Endothelial cell of umbilical vein (primary cell): ENCODE results near the gene FOXN1. TPM values are rescaled to one million over a fixed set of nuclear protein-coding genes. Genes with fewer than 3 reads are reported as not detected.

ENCODE experiments used
- BruUV-seq: library from RNA; stranded (reverse); fragments of 400-500 nt; replicated peaks from 2 replicates; lab custom pipeline; 2021; lab: Mats Ljungman, UMichigan
- CTCF ChIA-PET: fragments of 300-600, 350-600 bp; sonication (Branson Sonifier 250); formaldehyde crosslinking; loops from one replicate; lab custom pipeline; 2021; ENCODE audit warnings: antibody characterized with exemption, inconsistent platforms; lab: Charles Lee
- POLR2A ChIA-PET: fragments of 300-600, 350-600 bp; sonication (Branson Sonifier 250); formaldehyde crosslinking; loops from one replicate; lab custom pipeline; 2021; ENCODE audit warnings: antibody characterized with exemption, inconsistent platforms; lab: Charles Lee
- DNase-seq: peaks from one replicate; pipeline ENCODE4 v3.0.0-alpha.2; 2011; ENCODE audit warnings: low read depth, low spot score
- FAIRE-seq: peaks from 2 replicates; lab custom pipeline; 2011; peaks lifted over from hg19 to GRCh38; lab: Jason Lieb, UNC
- H2AFZ ChIP-seq: 2 replicates; pipeline ENCODE4 v1.6.0; 2012; ENCODE audit warnings: low read depth, low read length, control low read depth, inconsistent platforms
- H3K27ac ChIP-seq: 2 replicates; pipeline ENCODE4 v1.5.1; 2011; ENCODE audit warnings: low read depth, mild to moderate bottlenecking, control low read depth, low read length, moderate library complexity; ENCODE audit not compliant: insufficient read depth
- H3K27me3 ChIP-seq, 2 experiments: 2 replicates each; pipeline versions ENCODE4 v1.6.0 to v1.6.1; 2011; ENCODE audit warnings: low read length in 2 of 2, mixed read lengths in 1 of 2; ENCODE audit not compliant: control insufficient read depth in 2 of 2, insufficient read depth in 2 of 2
- H3K36me3 ChIP-seq, 2 experiments: 2 replicates in 1 of 2; 3 replicates in 1 of 2; pipeline ENCODE4 v1.5.1; 2011; ENCODE audit warnings: low read length in 2 of 2, mild to moderate bottlenecking in 1 of 2, moderate library complexity in 1 of 2; ENCODE audit not compliant: control insufficient read depth in 2 of 2, insufficient read depth in 2 of 2; ENCODE audit errors: extremely low read depth in 1 of 2
- H3K4me1 ChIP-seq: 3 replicates; pipeline ENCODE4 v1.5.1; 2011; ENCODE audit warnings: mild to moderate bottlenecking, low read length; ENCODE audit not compliant: control insufficient read depth, insufficient read depth; ENCODE audit errors: extremely low read depth
- H3K4me2 ChIP-seq: 2 replicates; pipeline ENCODE4 v1.6.1; 2011; ENCODE audit warnings: low read length, control low read depth, mixed read lengths; ENCODE audit not compliant: insufficient read depth
- H3K4me3 ChIP-seq, 3 experiments: fragments of 200-600 bp in 1 of 3; sonication (generic), shearing (Covaris generic) in 1 of 3; replicated peaks in 1 of 3; 2 replicates each; pipeline ENCODE4 v1.5.1; 2011 to 2016; ENCODE audit warnings: control low read depth in 3 of 3, low read length in 3 of 3, mild to moderate bottlenecking in 2 of 3, inconsistent platforms in 1 of 3, low read depth in 1 of 3, moderate library complexity in 1 of 3; ENCODE audit not compliant: insufficient read depth in 1 of 3
- H3K79me2 ChIP-seq: 2 replicates; pipeline ENCODE4 v1.6.0; 2012; ENCODE audit warnings: low read length, inconsistent platforms; ENCODE audit not compliant: control insufficient read depth, insufficient read depth
- H3K9ac ChIP-seq: replicated peaks from 2 replicates; pipeline ENCODE3; 2011; ENCODE audit warnings: low read length, control low read depth; ENCODE audit not compliant: insufficient read depth; ENCODE audit errors: extremely low read depth
- H3K9me1 ChIP-seq: replicated peaks from 3 replicates; pipeline ENCODE4 v1.6.0; 2011; ENCODE audit warnings: mild to moderate bottlenecking, low read length; ENCODE audit not compliant: control insufficient read depth, insufficient read depth; ENCODE audit errors: extremely low read depth
- H3K9me3 ChIP-seq: replicated peaks from 2 replicates; pipeline ENCODE4 v1.5.1; 2012; ENCODE audit warnings: low read length, inconsistent platforms; ENCODE audit not compliant: control insufficient read depth, insufficient read depth
- H4K20me1 ChIP-seq: replicated peaks from 2 replicates; pipeline ENCODE3; 2011; ENCODE audit warnings: mild to moderate bottlenecking, low read length; ENCODE audit not compliant: control insufficient read depth, insufficient read depth; ENCODE audit errors: extremely low read depth
- CTCF ChIP-seq, 2 donors: IDR thresholded peaks; 1 replicate in 1 of 2; 2 replicates in 1 of 2; pipeline ENCODE4 v1.5.1; 2011; ENCODE audit warnings: low read length in 2 of 2, mild to moderate bottlenecking in 2 of 2, moderate library complexity in 2 of 2, control low read depth in 1 of 2, inconsistent platforms in 1 of 2, low read depth in 1 of 2; ENCODE audit not compliant: insufficient read depth in 1 of 2; ENCODE audit errors: extremely low read depth in 1 of 2
- EZH2 ChIP-seq: IDR thresholded peaks from 2 replicates; pipeline ENCODE4 v1.6.1; 2012; ENCODE audit warnings: borderline replicate concordance, low read depth, mild to moderate bottlenecking, moderate library complexity, low read length, inconsistent platforms; ENCODE audit not compliant: severe bottlenecking
- FOS ChIP-seq: IDR thresholded peaks from 2 replicates; pipeline ENCODE4 v1.6.1; 2011; ENCODE audit warnings: mild to moderate bottlenecking, low read length, moderate library complexity, borderline replicate concordance; ENCODE audit not compliant: insufficient read depth
- GATA2 ChIP-seq: IDR thresholded peaks from 2 replicates; pipeline ENCODE4 v1.7.0; 2011; ENCODE audit warnings: low read depth, mild to moderate bottlenecking, moderate library complexity, mixed read lengths, low read length; ENCODE audit not compliant: insufficient read length, insufficient read depth
- JUN ChIP-seq: IDR thresholded peaks from 2 replicates; pipeline ENCODE4 v1.6.1; 2011; ENCODE audit warnings: borderline replicate concordance, low read depth; ENCODE audit not compliant: insufficient read length, insufficient read depth
- MYC ChIP-seq: IDR thresholded peaks from one replicate; pipeline ENCODE4 v1.6.1; 2011; ENCODE audit warnings: mild to moderate bottlenecking, low read depth, low read length
- POLR2A ChIP-seq: IDR thresholded peaks from 2 replicates; pipeline ENCODE4 v1.6.1; 2012; ENCODE audit warnings: low read depth, mild to moderate bottlenecking, control low read depth, low read length
- POLR2AphosphoS5 ChIP-seq: IDR thresholded peaks from 2 replicates; pipeline ENCODE4 v1.6.1; 2012; ENCODE audit warnings: low read depth, mild to moderate bottlenecking, control low read depth, low read length, moderate library complexity; ENCODE audit not compliant: insufficient read depth
- dilution Hi-C: fragments of 300-500 bp; cut with MboI; formaldehyde crosslinking; loops from one replicate; pipeline ENCODE4 v1.15.0; 2019; ENCODE audit warnings: low sequenced_read_pairs; ENCODE audit not compliant: extremely low pct_ligation_motif_present
- intact Hi-C: fragments of 100-400 bp; cut with micrococcal nuclease; formaldehyde crosslinking; loops from one replicate; pipeline ENCODE4 v1.10.0; 2022
- polyA plus RNA-seq, 4 experiments: library from polyadenylated mRNA; depleted of rRNA in 3 of 4; stranded (reverse) in 3 of 4; unstranded in 1 of 4; fragments of >200 nt; gene quantifications; 2 replicates each; pipeline versions ENCODE4 v1.2.1 to v1.2.3, GENCODE V29; 2011 to 2012; ENCODE audit warnings: missing spikeins in 1 of 4
- total RNA-seq: library from RNA; stranded (reverse); gene quantifications from 2 replicates; pipeline ENCODE4 v1.2.3, GENCODE V29; 2021
- TF ChIP-seq, protein P1 (sequence below): IDR thresholded peaks from 2 replicates; pipeline ENCODE4 v1.6.1; 2011; ENCODE audit not compliant: insufficient read depth, insufficient read length

The FOXN1 gene
- total and polyA plus RNA-seq, 2 donors (not counting 3 experiments of a cell fraction or from before 2014, with no cell fraction given) = not detected

- POLR2A ChIA-PET = no interaction called here
- Histone ChIP-seq H3K27me3 (no peaks in the 10 kb centered on the region), H3K79me2 (no peaks in the 10 kb centered on the region), H3K4me2 (no peak overlapping the region), H3K9ac (no peak overlapping the region), H3K4me3 (no peak overlapping the region), H4K20me1 (no peaks in the 10 kb centered on the region), H3K9me3 (no peaks in the 10 kb centered on the region), H2AFZ (no peak overlapping the region), H3K36me3 (no peaks in the 10 kb centered on the region), H3K9me1 (no peaks in the 10 kb centered on the region), H3K27ac (no peak overlapping the region), H3K4me1 (no peaks in the 10 kb centered on the region)
- dilution Hi-C loops = no loop called here
- no peak for DNase-seq
- FAIRE-seq = no peak
- intact Hi-C loops = no loop called here
- CTCF ChIA-PET = no interaction called here
- no TSS peak for BruUV-seq
- TF ChIP-seq FOS (no peak), EZH2 (no peak), POLR2A (no peak), CTCF (IDR thresholded peaks at IDR 0.05; ENCODE audit: extremely low read depth in 1 of 2, insufficient read depth in 1 of 2, low read depth in 1 of 2, low read length in 2 of 2) (no peak), POLR2AphosphoS5 (no peak), MYC (no peak), GATA2 (no peak), JUN (no peak)
- TF ChIP-seq, protein P1, sequence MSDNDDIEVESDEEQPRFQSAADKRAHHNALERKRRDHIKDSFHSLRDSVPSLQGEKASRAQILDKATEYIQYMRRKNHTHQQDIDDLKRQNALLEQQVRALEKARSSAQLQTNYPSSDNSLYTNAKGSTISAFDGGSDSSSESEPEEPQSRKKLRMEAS = no peak
Observed at GRCh38 chr17:28524476-28525424, 18.6 kb downstream of the FOXN1 start.
